Loucy (cell line): Measurements from ENCODE around the gene PRKRIP1.
"Not testable (repeated sequence)": the region's sequence is repeated elsewhere in the genome, so short reads cannot be mapped to it uniquely, and the experiment has no call there.

Experiments
- H2AFZ ChIP-seq: fragments of 200-600 bp; sonication (generic); 2 replicates; pipeline ENCODE4 v1.6.0; 2016; ENCODE audit warnings: antibody characterized with exemption, mild to moderate bottlenecking, low read length, moderate library complexity
- H3F3A ChIP-seq: fragments of 200-600 bp; 2 replicates; pipeline ENCODE4 v1.6.0; 2016; ENCODE audit warnings: antibody characterized with exemption, low read depth, mild to moderate bottlenecking
- H3K27me3 ChIP-seq: fragments of 200-600 bp; sonication (generic); 2 replicates; pipeline ENCODE4 v1.6.1; 2014; ENCODE audit warnings: low read length, mild to moderate bottlenecking; ENCODE audit not compliant: insufficient read depth, poor library complexity, severe bottlenecking
- H3K36me3 ChIP-seq: fragments of 200-600 bp; sonication (generic); 2 replicates; pipeline ENCODE4 v1.6.1; 2016; ENCODE audit warnings: low read length; ENCODE audit not compliant: insufficient read depth
- H3K4me1 ChIP-seq: fragments of 200-600 bp; sonication (generic); 2 replicates; pipeline ENCODE4 v1.5.1; 2014; ENCODE audit warnings: low read length, mild to moderate bottlenecking; ENCODE audit not compliant: insufficient read depth, poor library complexity, severe bottlenecking
- H3K4me2 ChIP-seq: fragments of 200-600 bp; sonication (generic); 2 replicates; pipeline ENCODE4 v1.6.0; 2014; ENCODE audit warnings: antibody characterized with exemption, low read length, low read depth, mild to moderate bottlenecking; ENCODE audit not compliant: poor library complexity, severe bottlenecking
- H3K4me3 ChIP-seq: fragments of 200-600 bp; sonication (generic); 2 replicates; pipeline ENCODE4 v1.5.1; 2014; ENCODE audit warnings: low read length, mild to moderate bottlenecking, mixed read lengths; ENCODE audit not compliant: poor library complexity, severe bottlenecking
- H3K79me2 ChIP-seq: fragments of 200-600 bp; sonication (generic); 2 replicates; pipeline ENCODE4 v1.6.1; 2014; ENCODE audit warnings: low read length; ENCODE audit not compliant: insufficient read depth
- H3K9ac ChIP-seq: fragments of 200-600 bp; sonication (generic); 2 replicates; pipeline ENCODE4 v1.6.0; 2014; ENCODE audit warnings: mild to moderate bottlenecking, low read depth, low read length, moderate library complexity; ENCODE audit not compliant: poor library complexity, severe bottlenecking
- H3K9me2 ChIP-seq: fragments of 200-600 bp; sonication (generic); replicated peaks from 2 replicates; pipeline ENCODE4 v1.6.1; 2016; ENCODE audit warnings: low read depth, low read length, mixed read lengths
- H3K9me3 ChIP-seq: fragments of 200-600 bp; sonication (generic); 2 replicates; pipeline ENCODE4 v1.6.1; 2014; ENCODE audit warnings: mild to moderate bottlenecking, antibody characterized with exemption, low read length, low read depth; ENCODE audit not compliant: insufficient read depth
- H4K20me1 ChIP-seq: fragments of 200-600 bp; sonication (generic); 2 replicates; pipeline ENCODE4 v1.6.0; 2014; ENCODE audit warnings: antibody characterized with exemption, low read length, mild to moderate bottlenecking; ENCODE audit not compliant: insufficient read depth, poor library complexity, severe bottlenecking
- EZH2phosphoT487 ChIP-seq: fragments of 200-600 bp; IDR thresholded peaks from 2 replicates; pipeline ENCODE4 v1.6.1; 2018; ENCODE audit warnings: antibody characterized with exemption, mild to moderate bottlenecking, moderate library complexity, borderline replicate concordance
- TF ChIP-seq, protein P1 (sequence below): fragments of 200-600 bp; sonication (generic); conservative IDR thresholded peaks from 2 replicates; pipeline ENCODE4 v1.5.1; 2014; ENCODE audit warnings: mild to moderate bottlenecking, antibody characterized with exemption, low read length

PRKRIP1 gene

GRCh38 chr7:102370038-102370437 lies 26.1 kb upstream of the PRKRIP1 start:
- not testable (repeated sequence) for H3K4me3 ChIP-seq

GRCh38 chr7:102372796-102373195 lies 23.4 kb upstream of the PRKRIP1 start:
- not testable (repeated sequence) for H3K9ac ChIP-seq, H3K4me2 ChIP-seq, H3K9me3 ChIP-seq, H2AFZ ChIP-seq, H3K9me2 ChIP-seq, H3K79me2 ChIP-seq, H3K4me1 ChIP-seq, H3K4me3 ChIP-seq, H4K20me1 ChIP-seq, H3F3A ChIP-seq, H3K27me3 ChIP-seq
- H3K36me3 ChIP-seq = peaks cover 10% of the 10 kb centered on the region; the same call in 1 of the 2 replicates

More at GRCh38 chr7:102370038-102370437, 26.1 kb upstream of the PRKRIP1 start:
- not testable (repeated sequence) for H2AFZ ChIP-seq, H3K36me3 ChIP-seq, H3F3A ChIP-seq, H3K4me2 ChIP-seq, H3K9me2 ChIP-seq, H3K4me1 ChIP-seq, H3K9ac ChIP-seq, H3K27me3 ChIP-seq, H3K9me3 ChIP-seq, H4K20me1 ChIP-seq
- H3K79me2 ChIP-seq = peaks cover 11% of the 10 kb centered on the region; the same call in 1 of the 2 replicates

- Histone ChIP-seq H4K20me1 (no peaks in the 10 kb centered on the region), H3K9me2 (no peaks in the 10 kb centered on the region), H3K27me3 (no peaks in the 10 kb centered on the region), H3K79me2 (no peaks in the 10 kb centered on the region; the same call in 1 of the 2 replicates), H3K4me3 (no peak overlapping the region), H3K36me3 (peaks cover 37% of the 10 kb centered on the region; the same call in 1 of the 2 replicates), H3K4me2 (no peak overlapping the region), H2AFZ (no peak overlapping the region), H3K9me3 (no peaks in the 10 kb centered on the region), H3K9ac (no peak overlapping the region), H3F3A (no peaks in the 10 kb centered on the region), H3K4me1 (no peaks in the 10 kb centered on the region)
- no peak for TF ChIP-seq EZH2phosphoT487
- TF ChIP-seq, protein P1, sequence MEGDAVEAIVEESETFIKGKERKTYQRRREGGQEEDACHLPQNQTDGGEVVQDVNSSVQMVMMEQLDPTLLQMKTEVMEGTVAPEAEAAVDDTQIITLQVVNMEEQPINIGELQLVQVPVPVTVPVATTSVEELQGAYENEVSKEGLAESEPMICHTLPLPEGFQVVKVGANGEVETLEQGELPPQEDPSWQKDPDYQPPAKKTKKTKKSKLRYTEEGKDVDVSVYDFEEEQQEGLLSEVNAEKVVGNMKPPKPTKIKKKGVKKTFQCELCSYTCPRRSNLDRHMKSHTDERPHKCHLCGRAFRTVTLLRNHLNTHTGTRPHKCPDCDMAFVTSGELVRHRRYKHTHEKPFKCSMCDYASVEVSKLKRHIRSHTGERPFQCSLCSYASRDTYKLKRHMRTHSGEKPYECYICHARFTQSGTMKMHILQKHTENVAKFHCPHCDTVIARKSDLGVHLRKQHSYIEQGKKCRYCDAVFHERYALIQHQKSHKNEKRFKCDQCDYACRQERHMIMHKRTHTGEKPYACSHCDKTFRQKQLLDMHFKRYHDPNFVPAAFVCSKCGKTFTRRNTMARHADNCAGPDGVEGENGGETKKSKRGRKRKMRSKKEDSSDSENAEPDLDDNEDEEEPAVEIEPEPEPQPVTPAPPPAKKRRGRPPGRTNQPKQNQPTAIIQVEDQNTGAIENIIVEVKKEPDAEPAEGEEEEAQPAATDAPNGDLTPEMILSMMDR = no peak
Observed at GRCh38 chr7:102376964-102377466, 19.1 kb upstream of the PRKRIP1 start.

DNA sequence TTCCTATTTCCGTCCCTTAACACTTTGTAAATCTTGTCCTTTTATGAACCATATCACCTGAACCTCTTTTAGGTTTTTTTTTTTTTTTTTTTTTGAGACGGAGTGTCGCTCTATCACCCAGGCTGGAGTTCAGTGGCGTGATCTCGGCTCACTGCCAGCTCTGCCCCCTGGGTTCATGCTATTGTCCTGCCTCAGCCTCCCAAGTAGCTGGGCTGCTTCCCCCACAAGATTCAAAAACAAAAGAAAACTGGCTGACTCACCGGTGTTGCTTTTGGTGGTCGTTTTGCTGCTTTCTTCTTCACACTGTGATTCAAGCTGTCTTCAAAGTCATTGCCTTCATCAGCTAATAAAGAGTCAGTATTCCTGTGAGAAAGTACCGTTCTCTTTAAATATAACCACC lies 15.3 kb upstream of the PRKRIP1 start:
- H3K4me2 ChIP-seq, H4K20me1 ChIP-seq, H3K79me2 ChIP-seq, H3F3A ChIP-seq, H3K4me1 ChIP-seq, H3K9me2 ChIP-seq, H2AFZ ChIP-seq, H3K4me3 ChIP-seq, H3K9ac ChIP-seq, H3K27me3 ChIP-seq, H3K9me3 ChIP-seq: not testable (repeated sequence)
- H3K36me3 ChIP-seq = peaks cover 42% of the 10 kb centered on the region; the same call in 1 of the 2 replicates

- peaks cover 49% of the 10 kb centered on the region; the same call in 1 of the 2 replicates for H3K36me3 ChIP-seq
- not testable (repeated sequence) for H3K9me3 ChIP-seq, H3K4me3 ChIP-seq, H3K4me2 ChIP-seq, H3K79me2 ChIP-seq, H3K9me2 ChIP-seq, H3K27me3 ChIP-seq, H3F3A ChIP-seq, H2AFZ ChIP-seq, H3K9ac ChIP-seq, H4K20me1 ChIP-seq, H3K4me1 ChIP-seq
Observed at GRCh38 chr7:102381696-102382425, 14.3 kb upstream of the PRKRIP1 start.
